Vagina (tissue), 2 donors: Measurements from ENCODE around the gene TVP23A. TPM values are rescaled to one million over a fixed set of nuclear protein-coding genes. Genes with fewer than 3 reads are reported as not detected.
"Not testable (repeated sequence)": the region's sequence is repeated elsewhere in the genome, so short reads cannot be mapped to it uniquely, and the experiment has no call there.

Experiments
- DNase-seq, 2 donors: peaks; one replicate each; pipeline ENCODE4 v3.0.0-alpha.2; 2017; ENCODE audit errors: extremely low spot score in 2 of 2
- H3K27ac ChIP-seq: fragments of 200-600 bp; sonication (generic); one replicate; pipeline ENCODE4 v1.5.1; 2019
- H3K27me3 ChIP-seq: fragments of 200-600 bp; sonication (generic); one replicate; pipeline ENCODE4 v1.5.1; 2019
- H3K36me3 ChIP-seq, 2 donors: fragments of 200-600 bp; sonication (generic); one replicate each; pipeline ENCODE4 v1.5.1; 2017 to 2019
- H3K4me1 ChIP-seq: fragments of 200-600 bp; sonication (generic); one replicate; pipeline ENCODE4 v1.5.1; 2019
- H3K4me3 ChIP-seq, 2 donors: fragments of 200-600 bp; sonication (generic); 1 replicate in 1 of 2; 2 replicates in 1 of 2; pipeline ENCODE4 v1.5.1; 2016 to 2019
- H3K9me3 ChIP-seq: fragments of 200-600 bp; sonication (generic); one replicate; pipeline ENCODE4 v1.5.1; 2019
- CTCF ChIP-seq, 3 experiments: fragments of 450-650 bp in 2 of 3; fragments of 200-600 bp in 1 of 3; sonication (generic) in 1 of 3; IDR thresholded peaks; one replicate each; pipeline ENCODE4 v1.5.1; 2017 to 2019; ENCODE audit warnings: antibody characterized with exemption in 3 of 3, mild to moderate bottlenecking in 2 of 3, moderate library complexity in 2 of 3
- POLR2A ChIP-seq, 2 donors: fragments of 450-650 bp; IDR thresholded peaks; one replicate each; pipeline ENCODE4 v1.6.1; 2017; ENCODE audit warnings: antibody characterized with exemption in 2 of 2, mild to moderate bottlenecking in 2 of 2, moderate library complexity in 2 of 2
- POLR2AphosphoS5 ChIP-seq, 2 donors: sonication (generic); formaldehyde crosslinking; IDR thresholded peaks; one replicate each; pipeline ENCODE4 v1.9.0; 2017; ENCODE audit warnings: antibody characterized with exemption in 2 of 2, mild to moderate bottlenecking in 2 of 2, low read depth in 1 of 2; ENCODE audit not compliant: insufficient read depth in 1 of 2
- intact Hi-C: fragments of 100-400 bp; cut with DNase I; formaldehyde crosslinking; loops from one replicate; pipeline ENCODE4 v1.15.1; 2023
- total RNA-seq: library from RNA; depleted of rRNA; stranded (reverse); fragments of >200 nt; gene quantifications from one replicate; pipeline ENCODE4 v1.2.3, GENCODE V29; 2016

TVP23A gene
- total RNA-seq, 1 donor from 2014 or later: 0.98 TPM

GRCh38 chr16:10805334-10805733 lies 13.3 kb downstream of the TVP23A start:
- DNase-seq: no peak
- no peaks in the 10 kb centered on the region for H3K4me1 ChIP-seq
- H3K4me3 ChIP-seq: no peak overlapping the region
- no peaks in the 10 kb centered on the region for H3K9me3 ChIP-seq
- no peak overlapping the region for H3K27ac ChIP-seq
- no peaks in the 10 kb centered on the region for H3K27me3 ChIP-seq
- intact Hi-C loops: no loop called here
- no peaks in the 10 kb centered on the region for H3K36me3 ChIP-seq
- TF ChIP-seq POLR2A (IDR thresholded peaks at IDR 0.05) (no peak), POLR2AphosphoS5 (IDR thresholded peaks at IDR 0.05; ENCODE audit: insufficient read depth in 1 of 2, low read depth in 1 of 2) (no peak), CTCF (IDR thresholded peaks at IDR 0.05) (no peak)

- Histone ChIP-seq H3K27ac (no peak overlapping the region), H3K4me3 (no peak overlapping the region), H3K9me3 (no peaks in the 10 kb centered on the region), H3K4me1 (no peaks in the 10 kb centered on the region), H3K27me3 (no peaks in the 10 kb centered on the region), H3K36me3 (no peaks in the 10 kb centered on the region)
- no peak for TF ChIP-seq CTCF (IDR thresholded peaks at IDR 0.05)
- no peak for TF ChIP-seq POLR2AphosphoS5 (IDR thresholded peaks at IDR 0.05; ENCODE audit: insufficient read depth in 1 of 2, low read depth in 1 of 2)
- TF ChIP-seq POLR2A (IDR thresholded peaks at IDR 0.05): no peak
- intact Hi-C loops: no loop called here
- no peak for DNase-seq
Observed at GRCh38 chr16:10799736-10800135, 18.9 kb downstream of the TVP23A start.

- no peak overlapping the region for H3K27ac ChIP-seq
- TF ChIP-seq CTCF (IDR thresholded peaks at IDR 0.05) (no peak), POLR2AphosphoS5 (IDR thresholded peaks at IDR 0.05; ENCODE audit: insufficient read depth in 1 of 2, low read depth in 1 of 2) (no peak), POLR2A (IDR thresholded peaks at IDR 0.05) (no peak)
- no peaks in the 10 kb centered on the region for H3K9me3 ChIP-seq
- no peak for DNase-seq
- no peaks in the 10 kb centered on the region for H3K27me3 ChIP-seq
- no peaks in the 10 kb centered on the region for H3K4me1 ChIP-seq
- H3K4me3 ChIP-seq: no peak overlapping the region
- intact Hi-C loops: no loop called here
- H3K36me3 ChIP-seq: no peaks in the 10 kb centered on the region
Observed at GRCh38 chr16:10791048-10791447, 27.5 kb downstream of the TVP23A start.

- intact Hi-C loops, H3K4me1 ChIP-seq, H3K27ac ChIP-seq, H3K4me3 ChIP-seq, H3K9me3 ChIP-seq, H3K27me3 ChIP-seq, DNase-seq, H3K36me3 ChIP-seq: not testable (repeated sequence)
Observed at GRCh38 chr16:10788630-10789029, 30.0 kb downstream of the TVP23A start.

- DNase-seq: no peak
- H3K27ac ChIP-seq: no peak overlapping the region
- H3K27me3 ChIP-seq: no peaks in the 10 kb centered on the region
- TF ChIP-seq POLR2A (IDR thresholded peaks at IDR 0.05) (no peak), POLR2AphosphoS5 (IDR thresholded peaks at IDR 0.05; ENCODE audit: insufficient read depth in 1 of 2, low read depth in 1 of 2) (no peak), CTCF (IDR thresholded peaks at IDR 0.05) (no peak)
- intact Hi-C loops: no loop called here
- no peaks in the 10 kb centered on the region for H3K36me3 ChIP-seq
- H3K9me3 ChIP-seq: no peaks in the 10 kb centered on the region
- H3K4me1 ChIP-seq: no peaks in the 10 kb centered on the region
- no peak overlapping the region for H3K4me3 ChIP-seq
Observed at GRCh38 chr16:10787304-10787703, 31.3 kb downstream of the TVP23A start.

GRCh38 chr16:10782628-10783027 lies 36.0 kb downstream of the TVP23A start:
- intact Hi-C loops: no loop called here
- no peak overlapping the region for H3K27ac ChIP-seq
- H3K36me3 ChIP-seq: no peaks in the 10 kb centered on the region
- no peak overlapping the region for H3K4me3 ChIP-seq
- no peaks in the 10 kb centered on the region for H3K9me3 ChIP-seq
- no peak for TF ChIP-seq POLR2AphosphoS5 (IDR thresholded peaks at IDR 0.05; ENCODE audit: insufficient read depth in 1 of 2, low read depth in 1 of 2)
- TF ChIP-seq CTCF (IDR thresholded peaks at IDR 0.05): no peak
- TF ChIP-seq POLR2A (IDR thresholded peaks at IDR 0.05): no peak
- no peak for DNase-seq
- no peaks in the 10 kb centered on the region for H3K27me3 ChIP-seq
- H3K4me1 ChIP-seq: no peaks in the 10 kb centered on the region
